Measurements from ENCODE around the gene LDAH. TPM values are rescaled to one million over a fixed set of nuclear protein-coding genes. Genes with fewer than 3 reads are reported as not detected.

The LDAH gene
- total and polyA plus RNA-seq, 7 donors, result 6.0 to 18.3 (median 12.2) TPM

- 58 to 84% methylated on average over 4 of the region's 4 CpGs for WGBS, 2 donors
- Histone ChIP-seq H3K9me3 (no peaks in the 10 kb centered on the region), H3K4me1 (no peaks in the 10 kb centered on the region), H3K27me3 (no peaks in the 10 kb centered on the region), H3K4me3 (no peak overlapping the region), H3K27ac (no peak overlapping the region), H3K36me3 (peaks cover 0 to 14% (median 0%) of the 10 kb centered on the region in 4 donors)
- TF ChIP-seq EP300 (IDR thresholded peaks at IDR 0.05) (no peak), POLR2AphosphoS5 (IDR thresholded peaks at IDR 0.05) (no peak)
- DNase-seq, result no peak
- intact Hi-C loops (cut with DNase I), result no loop called here
Observed at GRCh38 chr2:20698916-20699613, 123.8 kb downstream of the LDAH start.

GRCh38 chr2:20697322-20697934 lies 125.5 kb downstream of the LDAH start:
- Histone ChIP-seq H3K4me3 (no peak overlapping the region), H3K27me3 (no peaks in the 10 kb centered on the region), H3K9me3 (no peaks in the 10 kb centered on the region), H3K4me1 (no peaks in the 10 kb centered on the region), H3K27ac (no peak overlapping the region), H3K36me3 (peaks cover 0 to 25% (median 0%) of the 10 kb centered on the region in 4 donors)
- no peak for TF ChIP-seq POLR2AphosphoS5 (IDR thresholded peaks at IDR 0.05)
- no peak for TF ChIP-seq EP300 (IDR thresholded peaks at IDR 0.05)
- TF ChIP-seq POLR2A (IDR thresholded peaks at IDR 0.05), result no peak
- TF ChIP-seq CTCF (IDR thresholded peaks at IDR 0.05), result no peak
- 96 to 97% methylated on average over 2 of the region's 2 CpGs for WGBS, 2 donors
- DNase-seq, result no peak
- intact Hi-C loops (cut with DNase I), result no loop called here

GRCh38 chr2:20696366-20696765 lies 126.5 kb downstream of the LDAH start:
- DNase-seq, result no peak
- no peaks in the 10 kb centered on the region for H3K27me3 ChIP-seq
- H3K4me1 ChIP-seq, result no peaks in the 10 kb centered on the region
- intact Hi-C loops (cut with DNase I), result no loop called here
- H3K4me3 ChIP-seq, result no peak overlapping the region
- H3K27ac ChIP-seq, result no peak overlapping the region
- 84 to 87% methylated on average over 2 of the region's 2 CpGs for WGBS, 2 donors
- peaks cover 0 to 25% (median 0%) of the 10 kb centered on the region in 4 donors for H3K36me3 ChIP-seq
- no peak for TF ChIP-seq POLR2AphosphoS5 (IDR thresholded peaks at IDR 0.05)
- no peak for TF ChIP-seq CTCF (IDR thresholded peaks at IDR 0.05)
- no peak for TF ChIP-seq POLR2A (IDR thresholded peaks at IDR 0.05)
- no peak for TF ChIP-seq EP300 (IDR thresholded peaks at IDR 0.05)
- H3K9me3 ChIP-seq, result no peaks in the 10 kb centered on the region

- Histone ChIP-seq H3K27ac (no peak overlapping the region), H3K36me3 (peaks cover 0 to 18% (median 0%) of the 10 kb centered on the region in 4 donors), H3K27me3 (no peaks in the 10 kb centered on the region), H3K9me3 (peaks cover 0 to 3% (median 0%) of the 10 kb centered on the region in 4 donors), H3K4me1 (no peaks in the 10 kb centered on the region), H3K4me3 (no peak overlapping the region)
- TF ChIP-seq POLR2A (IDR thresholded peaks at IDR 0.05) (no peak), EP300 (IDR thresholded peaks at IDR 0.05) (no peak), POLR2AphosphoS5 (IDR thresholded peaks at IDR 0.05) (no peak), CTCF (IDR thresholded peaks at IDR 0.05) (no peak)
- WGBS, 2 donors, result 89 to 93% methylated on average over 3 of the region's 3 CpGs
- intact Hi-C loops (cut with DNase I), result no loop called here
- DNase-seq, result no peak
Observed at GRCh38 chr2:20693317-20693716, 129.6 kb downstream of the LDAH start.

- Histone ChIP-seq H3K27me3 (no peaks in the 10 kb centered on the region), H3K27ac (no peak overlapping the region), H3K9me3 (peaks cover 0 to 3% (median 0%) of the 10 kb centered on the region in 4 donors), H3K36me3 (peaks cover 0 to 18% (median under 1%) of the 10 kb centered on the region in 4 donors), H3K4me1 (no peaks in the 10 kb centered on the region), H3K4me3 (no peak overlapping the region)
- intact Hi-C loops (cut with DNase I), result no loop called here
- DNase-seq, result no peak
- no peak for TF ChIP-seq CTCF (IDR thresholded peaks at IDR 0.05)
- TF ChIP-seq POLR2A (IDR thresholded peaks at IDR 0.05), result no peak
- no peak for TF ChIP-seq POLR2AphosphoS5 (IDR thresholded peaks at IDR 0.05)
- WGBS, 2 donors, result 91 to 97% methylated on average over 2 of the region's 2 CpGs
Observed at GRCh38 chr2:20692081-20692480, 130.8 kb downstream of the LDAH start.

All from sigmoid colon (tissue), 7 donors.